HG03520 (cell line): ENCODE measurements around the gene NPHP4.

Experiments used
- ATAC-seq: cut with Tn5 transposase; IDR thresholded peaks from one replicate; pipeline ENCODE4 v1.9.1; 2021; ENCODE audit warnings: mild to moderate bottlenecking, moderate library complexity; ENCODE audit not compliant: unreplicated experiment

Gene NPHP4

DNA sequence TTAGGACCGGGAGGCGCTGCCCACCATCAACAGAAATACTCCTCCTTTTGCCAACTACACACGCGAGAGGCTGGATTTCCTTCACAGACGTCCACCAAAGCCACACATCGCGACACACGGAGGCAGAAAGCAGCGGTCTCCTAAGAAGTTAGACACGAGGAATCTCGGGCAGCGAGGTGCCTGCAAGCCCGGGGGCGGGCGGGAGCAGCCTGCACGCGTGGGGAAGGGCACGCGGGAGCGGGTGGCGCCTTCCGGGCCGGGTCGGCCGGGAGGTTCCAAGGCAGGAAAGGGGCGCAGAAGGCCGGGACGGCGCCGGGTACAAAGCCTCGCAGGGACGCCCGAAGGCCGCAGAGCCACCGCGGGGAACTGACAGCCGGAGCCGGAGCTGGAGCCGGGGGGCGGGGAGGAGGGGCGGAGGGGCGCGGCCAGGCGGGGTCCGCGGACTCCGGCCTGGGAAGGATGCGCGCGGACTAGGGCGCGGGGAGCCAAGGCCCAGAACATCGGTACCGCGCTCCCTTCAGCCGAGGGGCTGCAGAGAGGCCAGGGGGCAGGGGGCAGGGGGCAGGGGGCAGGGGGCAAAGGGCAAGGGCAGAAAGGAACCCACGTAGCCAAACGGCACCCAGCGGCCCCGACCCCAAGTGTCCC lies 722 bp downstream of the NPHP4 start:
- ATAC-seq: no peak

DNA sequence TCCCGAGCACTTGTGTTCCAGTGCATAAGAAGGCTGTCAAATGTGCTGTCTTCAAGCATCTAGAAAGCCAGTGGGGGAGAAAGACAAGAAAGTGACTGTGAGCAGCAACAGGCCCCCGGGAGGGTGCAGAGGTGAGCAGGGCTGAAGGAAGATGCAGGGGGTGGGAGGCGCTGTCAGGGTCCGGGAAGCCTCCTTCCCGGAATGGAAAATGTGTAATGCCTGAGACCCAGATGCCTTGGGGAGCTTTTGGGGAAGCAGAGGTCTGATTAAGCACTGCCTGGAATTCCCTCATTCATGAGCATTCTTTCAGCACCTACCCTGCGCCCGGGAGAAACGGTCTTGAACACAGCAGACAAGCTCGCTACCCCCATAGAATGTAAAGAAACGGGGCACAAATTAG lies 1.3 kb downstream of the NPHP4 start:
- no peak for ATAC-seq

DNA sequence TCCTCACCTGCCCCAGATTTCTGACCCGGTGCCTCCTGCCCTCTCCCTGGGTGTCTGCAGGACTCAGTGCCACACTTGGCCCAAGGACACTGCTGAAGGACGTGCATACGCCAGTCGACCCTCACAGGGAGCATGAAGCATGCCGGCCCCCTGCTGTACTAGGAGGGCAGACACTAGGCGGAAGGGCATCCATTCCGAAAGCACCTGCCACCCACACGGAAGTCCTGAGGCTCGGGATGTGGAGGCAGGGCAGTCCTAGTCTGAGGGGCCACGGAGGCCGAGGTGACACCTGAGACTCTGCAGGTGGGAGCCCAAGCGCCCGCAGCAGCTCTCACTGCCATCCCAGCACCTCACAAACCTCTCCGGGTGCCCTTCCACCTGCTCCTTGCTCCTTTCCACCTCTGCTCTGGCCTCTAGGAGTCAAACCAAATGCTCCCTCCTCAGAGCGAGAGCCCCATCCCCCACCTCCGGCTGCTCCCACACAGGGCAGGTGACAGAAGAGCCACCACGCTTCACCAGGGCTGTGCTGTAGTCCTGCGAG lies 2.4 kb downstream of the NPHP4 start:
- ATAC-seq: no peak

DNA sequence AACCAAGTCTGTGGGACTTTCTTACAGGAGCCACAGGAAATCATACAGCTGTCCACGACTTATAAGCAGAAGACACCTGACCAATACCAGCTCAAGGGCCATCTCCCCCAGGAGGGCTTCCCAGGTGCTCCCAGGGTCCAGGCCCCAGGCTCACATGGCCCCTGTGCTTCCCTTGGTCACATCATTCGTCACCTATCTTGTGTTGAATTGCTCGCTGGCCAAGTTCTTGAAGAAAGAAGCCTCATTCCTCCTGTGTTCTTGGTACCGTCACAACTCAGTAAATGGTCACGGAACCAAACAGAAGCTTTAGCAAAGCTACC lies 3.0 kb downstream of the NPHP4 start:
- no peak for ATAC-seq

DNA sequence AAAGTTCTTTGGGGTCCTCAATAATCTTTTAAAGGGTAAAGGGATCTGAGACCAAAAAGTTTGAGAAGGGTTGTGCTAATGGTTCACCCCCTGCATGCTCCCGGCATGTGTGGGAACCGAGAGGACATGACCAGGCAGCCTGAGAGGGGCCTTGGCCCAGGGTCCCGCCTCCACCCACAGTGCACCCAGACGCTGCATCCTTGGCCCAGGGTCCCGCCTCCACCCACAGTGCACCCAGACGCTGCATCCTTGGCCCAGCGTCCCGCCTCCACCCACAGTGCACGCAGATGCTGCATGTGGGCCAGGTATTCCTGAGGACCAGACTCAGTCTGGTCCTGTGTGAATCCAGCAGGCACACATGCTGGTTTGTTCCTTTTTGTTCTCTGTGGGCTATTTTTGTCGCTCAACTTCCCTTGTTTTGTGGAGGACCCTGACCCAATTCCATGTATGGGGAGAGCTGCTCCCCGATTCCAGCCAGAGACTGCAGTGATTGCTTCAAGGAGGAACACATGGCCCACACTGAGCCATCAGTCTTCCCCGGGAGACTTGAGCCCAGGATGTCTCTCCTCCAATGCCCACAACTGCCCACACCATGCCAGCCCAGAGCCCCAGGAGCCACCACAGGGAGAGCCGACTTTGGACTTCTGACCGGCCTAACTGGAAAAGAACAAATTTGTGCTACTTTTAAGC lies 3.5 kb downstream of the NPHP4 start:
- no peak for ATAC-seq

DNA sequence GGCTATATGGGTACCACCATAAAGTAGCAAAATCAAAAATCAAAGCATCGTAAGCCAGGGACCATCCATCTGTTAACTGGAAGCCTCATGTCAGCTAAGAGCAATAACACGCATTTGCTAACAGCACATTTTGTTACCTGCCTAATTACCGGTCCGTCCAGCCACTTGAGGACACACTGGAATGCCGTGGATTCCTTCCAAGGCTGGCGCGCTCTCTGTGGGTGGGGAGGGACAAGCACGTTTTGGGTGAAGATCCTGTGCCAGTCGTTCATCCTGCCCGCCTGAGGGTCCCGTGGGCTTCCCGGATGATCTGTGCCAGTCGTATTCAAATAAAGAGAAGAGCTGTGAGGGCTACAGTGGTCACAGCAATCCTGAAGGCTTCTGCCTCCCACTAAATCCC lies 6.2 kb downstream of the NPHP4 start:
- ATAC-seq: no peak

DNA sequence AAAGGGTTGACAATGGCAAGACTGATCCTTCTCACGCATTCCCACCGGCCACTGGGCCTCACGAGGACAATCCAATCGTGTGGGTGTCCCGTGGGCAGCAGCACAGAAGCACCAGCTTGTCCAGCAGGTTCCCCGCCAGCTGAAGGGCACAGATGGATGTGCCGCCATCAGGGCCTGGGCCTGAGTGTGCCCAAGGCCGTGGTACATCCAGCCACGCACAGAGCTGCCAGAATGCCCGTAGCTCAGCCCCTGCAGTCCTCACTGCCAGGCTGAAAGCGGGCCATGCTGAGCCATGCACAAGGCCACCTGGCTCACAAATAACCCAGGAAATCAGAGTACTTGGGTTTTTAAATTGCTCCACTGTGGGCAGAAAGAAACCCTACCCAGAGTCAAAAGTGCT lies 7.0 kb downstream of the NPHP4 start:
- ATAC-seq: no peak

DNA sequence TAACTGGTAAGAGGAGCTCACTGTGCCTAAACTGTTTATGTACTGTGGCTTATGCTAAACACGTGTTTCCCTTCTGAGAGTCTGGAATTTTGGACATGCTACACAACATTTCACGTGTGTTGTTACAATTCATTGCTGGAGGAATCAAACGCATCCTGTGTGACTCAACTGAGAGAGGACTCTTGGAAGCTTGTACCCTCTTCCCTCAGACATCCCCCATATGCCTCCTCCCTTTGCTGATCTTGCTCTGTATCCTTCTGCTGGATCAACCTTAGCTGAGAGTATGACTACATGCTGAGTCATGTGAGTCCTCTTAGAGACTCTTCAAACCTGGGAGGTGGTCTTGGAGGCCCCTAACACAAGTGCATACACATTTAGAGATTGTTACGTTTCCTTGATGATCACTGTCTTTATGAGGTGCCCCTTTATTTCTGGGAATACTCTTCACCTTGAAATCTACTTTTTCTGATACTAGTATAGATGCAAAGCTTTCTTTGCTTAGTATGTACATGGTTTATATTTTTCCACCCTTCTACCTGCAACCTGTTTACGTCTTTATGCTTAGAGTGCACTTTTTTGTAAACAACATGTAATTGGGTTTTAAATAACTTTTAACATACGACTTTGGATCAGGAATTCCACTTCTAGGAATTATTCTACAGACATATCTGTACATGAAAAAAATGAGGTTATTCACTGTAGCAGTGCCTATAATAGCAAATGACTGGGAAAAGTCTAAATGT lies 8.7 kb downstream of the NPHP4 start:
- ATAC-seq: no peak

DNA sequence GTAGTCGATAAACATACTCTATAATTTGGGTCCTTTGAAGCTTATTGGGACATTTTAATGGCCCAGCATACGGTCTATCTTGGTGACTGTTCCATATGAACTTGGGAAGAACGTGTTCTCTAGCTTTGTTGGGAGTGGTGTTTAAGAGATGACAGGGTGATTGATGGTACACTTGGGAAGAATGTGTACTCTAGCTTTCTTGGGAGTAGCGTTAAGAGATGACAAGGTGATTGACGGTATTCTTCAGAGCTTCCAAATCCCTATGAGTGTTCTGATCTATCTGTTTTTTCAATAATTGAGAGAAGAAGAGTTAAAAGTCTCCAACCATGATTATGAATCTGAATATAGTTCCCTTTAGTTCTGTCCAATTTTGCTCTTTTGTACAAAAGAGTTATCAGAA lies 9.4 kb downstream of the NPHP4 start:
- no peak for ATAC-seq

DNA sequence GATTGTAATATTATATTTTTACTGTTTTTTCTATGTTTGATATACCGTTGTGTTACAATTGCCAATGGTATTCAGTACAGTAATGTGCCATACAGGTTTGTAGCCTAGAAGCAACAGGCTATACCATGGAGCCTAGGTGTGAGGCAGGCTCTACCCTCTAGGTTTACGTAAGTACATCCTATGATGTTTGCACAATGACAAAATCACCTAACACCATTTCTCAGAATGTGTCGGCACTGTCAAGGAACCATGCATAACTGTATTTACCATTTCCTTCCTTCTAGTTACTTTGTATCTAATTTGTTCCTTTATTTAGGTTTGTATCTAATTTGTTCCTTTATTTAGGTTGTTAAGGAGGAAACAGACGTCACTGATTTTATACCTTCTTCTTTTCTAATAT lies 9.9 kb downstream of the NPHP4 start:
- no peak for ATAC-seq

DNA sequence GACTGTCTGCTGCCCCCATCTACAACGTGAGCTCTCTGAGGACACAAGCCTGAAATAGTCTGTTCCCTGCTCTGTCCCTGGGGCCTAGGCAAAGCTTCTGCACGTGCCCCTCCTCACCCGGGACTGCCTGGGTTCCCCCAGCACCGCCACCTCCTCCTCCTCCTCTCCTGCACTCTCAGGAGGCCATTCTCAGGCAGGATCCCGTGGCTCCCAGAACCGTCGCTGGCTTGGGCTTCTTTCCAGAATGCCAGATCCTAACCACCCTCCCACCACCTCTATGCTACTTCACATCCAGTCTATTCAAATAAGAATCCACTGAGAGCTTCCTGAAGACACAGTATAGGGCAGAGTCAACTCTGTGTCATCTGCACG lies 11.2 kb downstream of the NPHP4 start:
- no peak for ATAC-seq

DNA sequence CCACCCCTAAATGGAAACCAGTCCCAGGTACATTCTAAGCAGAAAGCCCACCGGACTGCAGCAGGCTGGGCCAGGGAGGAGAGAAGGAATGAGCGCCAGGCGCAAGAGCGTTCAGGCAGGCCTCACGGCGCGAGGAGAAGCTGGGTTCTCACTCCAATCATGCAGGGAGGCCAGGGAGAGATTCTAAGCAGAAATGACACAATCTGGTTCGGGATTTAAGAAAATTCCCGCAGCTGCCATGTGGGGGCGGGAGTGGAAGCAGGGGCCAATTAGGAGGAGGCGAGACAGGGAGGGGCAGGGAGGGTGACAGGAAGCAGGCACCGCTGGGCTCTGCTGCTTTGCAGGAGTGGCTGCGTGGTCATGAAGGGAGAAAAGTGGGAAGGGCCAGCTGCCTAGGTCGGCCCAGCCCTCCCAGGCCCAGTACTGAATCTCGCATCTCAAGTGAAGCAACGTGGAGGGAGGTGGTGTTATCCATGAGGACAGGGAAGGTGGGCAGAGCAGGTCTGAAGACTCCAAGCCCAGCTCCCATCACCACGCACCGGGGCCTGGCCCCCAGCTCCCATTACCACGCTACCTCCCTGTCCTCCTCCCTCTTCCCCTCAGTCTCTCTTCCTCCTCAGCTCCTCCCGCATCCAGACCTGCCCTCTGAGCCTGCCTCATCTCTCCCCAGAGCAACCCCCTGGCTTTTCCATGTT lies 11.8 kb downstream of the NPHP4 start:
- ATAC-seq: no peak

DNA sequence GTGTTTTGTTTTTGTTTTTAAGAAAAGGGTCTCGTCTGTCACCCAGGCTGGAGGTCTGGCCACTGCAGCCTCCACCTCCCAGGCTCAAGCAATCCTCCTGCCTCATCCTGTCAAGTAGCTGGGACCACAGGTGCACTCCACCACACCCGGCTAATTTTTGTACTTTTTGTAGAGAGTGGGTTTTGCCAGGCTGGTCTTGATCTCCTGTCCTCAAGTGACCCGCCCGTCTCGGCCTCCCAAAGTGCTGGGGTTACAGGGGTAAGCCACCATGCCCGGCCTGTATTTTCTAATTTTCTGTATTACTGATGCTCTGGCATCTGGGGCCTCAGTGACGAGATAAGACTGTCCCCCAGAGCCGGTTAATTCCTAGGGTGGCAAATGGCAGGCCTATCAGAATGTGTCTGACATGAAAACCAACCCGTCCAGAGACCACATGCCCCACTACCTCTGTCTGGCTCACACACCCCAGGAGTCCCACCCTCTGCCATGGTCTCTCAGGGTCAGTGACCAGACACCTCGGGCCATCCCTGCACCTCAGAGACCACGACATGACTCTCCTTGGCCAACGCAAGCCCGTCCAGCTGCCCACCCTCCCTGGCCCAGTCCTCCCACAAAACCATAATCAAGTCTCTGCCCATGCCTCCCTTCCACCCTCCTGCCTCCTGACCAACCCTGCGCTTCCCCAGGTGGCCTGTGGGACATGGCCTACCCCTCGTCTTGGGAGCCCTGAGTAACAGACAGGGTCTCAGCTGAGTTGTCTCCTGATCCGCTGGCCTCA lies 12.5 kb downstream of the NPHP4 start:
- no peak for ATAC-seq

DNA sequence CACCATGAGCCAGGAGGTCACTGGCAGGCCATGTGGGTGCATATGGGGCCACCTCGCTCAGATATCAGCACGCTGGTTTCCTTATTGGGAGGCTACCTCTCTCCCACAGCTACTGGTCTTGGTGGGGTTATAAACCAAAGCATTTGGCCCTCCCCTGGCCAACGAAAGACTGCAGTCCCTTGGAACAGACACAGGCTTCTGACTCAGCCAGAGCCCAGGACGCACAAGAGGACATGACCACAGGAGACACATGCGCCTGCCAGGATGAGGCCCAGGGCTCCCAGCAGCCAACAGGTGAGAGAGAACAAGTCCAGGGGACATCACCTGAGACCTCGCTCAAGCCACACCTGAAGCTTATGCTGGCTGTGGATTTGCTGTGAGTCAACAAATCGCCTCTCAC lies 13.8 kb downstream of the NPHP4 start:
- no peak for ATAC-seq

DNA sequence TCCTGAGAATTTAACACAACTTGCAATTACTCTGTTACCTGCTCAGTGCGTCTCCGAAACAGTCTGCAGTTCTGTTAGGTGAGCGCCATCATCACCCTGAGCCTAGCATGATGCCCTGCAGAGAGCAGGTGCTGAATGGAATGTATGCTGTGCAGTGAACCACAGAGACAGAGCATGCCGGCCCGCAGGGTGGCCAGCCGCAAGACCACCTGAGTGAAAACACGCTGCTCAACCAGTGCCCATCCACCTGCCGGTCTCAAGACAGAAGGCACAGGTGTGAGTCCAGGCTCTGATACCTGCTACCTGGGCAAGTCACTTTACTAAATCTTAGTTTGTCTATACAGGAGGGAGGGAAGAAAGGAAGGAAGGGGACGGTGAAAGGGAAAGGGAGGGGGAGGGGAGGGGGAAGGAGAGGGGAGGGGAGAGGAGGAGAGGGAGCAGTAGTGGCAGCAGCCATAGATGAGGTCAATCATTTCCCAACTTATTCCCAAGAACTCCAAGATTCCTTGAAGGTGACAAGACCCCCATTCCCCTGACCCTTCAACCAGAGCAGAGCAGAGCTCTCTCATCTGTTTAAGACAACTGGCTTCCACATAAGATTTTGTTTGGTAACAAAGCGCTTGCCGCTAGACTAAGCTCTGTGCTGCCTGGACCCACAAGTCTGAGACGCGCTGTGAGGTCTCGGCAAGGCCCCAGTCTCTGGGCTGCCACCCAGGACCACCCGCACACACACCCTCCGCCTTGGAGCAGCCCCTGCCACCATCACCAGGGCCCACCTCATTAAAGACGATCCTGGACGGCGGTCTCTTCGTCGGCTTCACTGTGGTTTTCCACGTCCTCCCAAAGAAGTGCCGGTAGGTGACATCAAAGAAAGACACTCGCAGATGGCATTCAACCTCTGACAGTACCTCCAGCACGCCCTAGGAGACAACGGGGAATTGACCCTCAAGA lies 14.5 kb downstream of the NPHP4 start:
- no peak for ATAC-seq

DNA sequence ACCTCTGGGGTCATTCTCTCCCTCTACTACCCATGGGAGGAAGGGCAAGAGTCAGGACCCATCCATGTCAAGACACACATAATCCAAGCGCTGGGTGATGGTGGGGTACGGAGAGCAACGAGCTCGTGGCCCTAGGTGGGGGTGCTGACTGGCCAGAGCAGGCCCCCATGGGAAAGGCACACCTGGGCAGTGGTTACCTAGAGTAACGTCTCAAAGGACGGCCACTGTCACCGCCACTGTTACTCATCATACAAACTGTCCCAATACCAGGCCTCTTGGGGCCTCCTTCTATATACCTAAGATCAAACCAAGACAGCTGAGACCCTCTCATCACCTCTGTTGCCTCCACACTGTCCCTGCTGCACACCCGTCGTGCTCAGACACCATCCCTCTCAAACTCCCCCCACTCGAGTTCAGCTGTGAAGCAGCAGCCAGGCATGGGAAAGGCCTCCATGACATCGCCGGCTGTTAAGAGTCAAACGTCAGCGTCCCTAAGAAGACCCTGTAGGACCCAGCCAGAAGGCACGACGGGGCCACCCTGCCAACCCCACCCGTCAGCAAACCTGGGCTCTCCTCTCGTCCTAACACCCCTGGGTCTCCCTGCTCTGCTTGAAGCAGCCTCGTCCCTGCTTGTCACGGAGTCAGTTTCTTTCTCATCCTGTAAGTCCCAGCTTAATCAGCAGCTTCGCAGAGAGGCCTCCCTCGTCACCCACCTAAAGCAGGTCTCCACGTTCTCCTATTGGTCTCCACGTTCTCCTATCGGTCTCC lies 15.3 kb downstream of the NPHP4 start:
- ATAC-seq: no peak

DNA sequence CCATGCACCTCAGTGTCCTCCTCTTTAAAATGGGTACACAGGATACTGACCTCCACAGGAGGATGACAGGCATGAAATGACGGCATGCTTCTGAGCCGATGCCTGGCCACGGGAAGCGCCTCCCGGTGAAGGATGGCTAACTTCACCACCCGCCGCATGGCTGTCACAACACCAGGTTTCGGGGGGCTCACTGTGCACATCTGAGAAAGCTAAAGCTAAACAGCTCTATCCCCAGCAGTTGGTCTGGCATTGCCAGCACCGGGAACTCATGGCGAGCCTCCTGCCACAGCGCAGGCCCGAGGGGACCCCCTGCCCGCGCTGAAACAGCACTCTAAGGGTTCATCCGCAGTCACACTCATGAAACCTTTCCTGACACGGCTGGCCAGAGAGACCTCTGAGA lies 16.0 kb downstream of the NPHP4 start:
- no peak for ATAC-seq

DNA sequence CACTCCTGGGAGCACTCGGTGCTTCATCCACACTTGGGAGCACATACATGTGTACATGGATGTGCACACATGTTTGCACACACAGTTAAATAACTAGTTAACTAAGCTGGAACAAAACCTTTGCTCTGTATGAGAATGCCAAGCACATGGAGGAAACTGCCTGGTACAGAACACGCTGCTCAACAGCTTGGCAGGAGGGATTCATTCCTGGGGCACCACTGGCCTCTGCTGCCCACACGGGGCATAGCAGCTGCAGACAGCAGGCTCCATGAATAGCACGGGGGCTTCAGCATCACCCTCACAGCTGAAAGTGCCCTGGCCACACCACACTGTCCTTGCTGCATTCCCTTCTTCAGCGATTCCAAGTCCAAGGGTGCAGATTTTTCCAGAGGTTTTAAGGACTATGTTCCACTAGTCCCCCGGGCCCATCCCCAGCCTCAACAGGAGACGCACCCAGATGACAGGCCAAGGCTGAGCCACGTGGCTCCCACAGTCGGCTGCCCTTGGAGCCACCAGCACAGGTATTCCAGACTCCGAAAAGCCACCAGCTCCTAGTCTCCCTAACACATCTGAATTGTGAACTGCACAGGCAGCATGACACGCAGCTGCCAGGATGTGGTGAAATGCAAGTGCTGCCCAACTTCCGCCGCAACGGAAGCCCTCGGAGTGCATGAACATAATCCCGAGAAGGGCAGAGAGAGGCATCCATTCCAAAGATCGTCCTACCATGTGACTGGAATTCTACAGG lies 16.9 kb downstream of the NPHP4 start:
- ATAC-seq: no peak
